ENCODE data around the gene TYK2. TPM values are rescaled to one million over a fixed set of nuclear protein-coding genes. Genes with fewer than 3 reads are reported as not detected.

The TYK2 gene
- total RNA-seq: 76.1 and 76.9 TPM in 2 replicates

GRCh38 chr19:10380313-10381102, at the start of gene TYK2:
TYK2 (minus strand) TSS chr19:10380572; CDS start chr19:10378406, 2,166 bp downstream.

GRCh38 chr19:10420444-10421239, 40.3 kb upstream of the TYK2 start, which contains the start of gene PDE4A:
PDE4A (plus strand) TSS chr19:10420538; CDS start chr19:10420765, 227 bp downstream.

GRCh38 chr19:10403137-10404021, 23.0 kb upstream of the TYK2 start, which contains the start of gene CDC37:
CDC37 (minus strand) TSS chr19:10403542; CDS start chr19:10403479, 63 bp downstream.

GRCh38 chr19:10339380-10339960, 40.9 kb downstream of the TYK2 start, which contains the start of gene ICAM3:
ICAM3 (minus strand) TSS chr19:10339624; CDS start chr19:10339614, 10 bp downstream.

GRCh38 chr19:10332965-10333757, 47.2 kb downstream of the TYK2 start, which contains the start of gene RAVER1:
RAVER1 (minus strand) TSS chr19:10333529; CDS start chr19:10333507, 22 bp downstream.

GRCh38 chr19:10315335-10316214, 64.8 kb downstream of the TYK2 start, which contains the start of gene FDX2:
FDX2 (minus strand) TSS chr19:10316015; CDS start chr19:10315996, 19 bp downstream.

GRCh38 chr19:10309423-10309822, 70.9 kb downstream of the TYK2 start, which contains the start of gene ZGLP1:
ZGLP1 (minus strand) TSS chr19:10309815.

Small RNA genes within 50 kb of the gene (small RNA-seq; reads per million reads assigned to genes)
- gene AC011511.1: not detected
- not detected for gene AC011511.4

Other genes starting within 250 kb of the TYK2 start
- gene DNMT1, start 185.6 kb downstream of the TYK2 start, total RNA-seq: 107 and 119 TPM in 2 replicates
- gene S1PR2, start 149.2 kb downstream of the TYK2 start, total RNA-seq: 0.53 and 0.65 TPM in 2 replicates
- gene MRPL4, start 128.4 kb downstream of the TYK2 start, total RNA-seq: 48.1 and 61.8 TPM in 2 replicates
- 8.5 and 16.2 TPM in 2 replicates for gene ICAM1, start 109.5 kb downstream of the TYK2 start, total RNA-seq
- gene ICAM4, start 93.6 kb downstream of the TYK2 start, total RNA-seq: 0.29 and 0.40 TPM in 2 replicates
- 0.29 TPM in 1 of 2 replicates, not detected in the other for gene ICAM5, start 90.6 kb downstream of the TYK2 start, total RNA-seq
- 0.27 and 0.79 TPM in 2 replicates for gene ZGLP1, start 70.8 kb downstream of the TYK2 start, total RNA-seq
- 14.3 and 18.0 TPM in 2 replicates for gene FDX2, start 64.6 kb downstream of the TYK2 start, total RNA-seq
- 13.8 and 21.3 TPM in 2 replicates for gene RAVER1, start 47.0 kb downstream of the TYK2 start, total RNA-seq
- gene ICAM3, start 40.9 kb downstream of the TYK2 start, total RNA-seq: 5.1 and 7.8 TPM in 2 replicates
- gene CDC37, start 23.0 kb upstream of the TYK2 start, total RNA-seq: 237 and 265 TPM in 2 replicates
- 3.9 and 5.7 TPM in 2 replicates for gene PDE4A, start 40.0 kb upstream of the TYK2 start, total RNA-seq
- 59.3 and 65.0 TPM in 2 replicates for gene KEAP1, start 122.8 kb upstream of the TYK2 start, total RNA-seq
- not detected in 2 replicates for gene S1PR5, start 136.9 kb upstream of the TYK2 start, total RNA-seq
- gene ATG4D, start 163.3 kb upstream of the TYK2 start, total RNA-seq: 10.3 and 10.8 TPM in 2 replicates
- 9.2 and 9.3 TPM in 2 replicates for gene KRI1, start 185.4 kb upstream of the TYK2 start, total RNA-seq
- 1.6 and 2.4 TPM in 2 replicates for gene CDKN2D, start 188.4 kb upstream of the TYK2 start, total RNA-seq
- gene AP1M2, start 206.7 kb upstream of the TYK2 start, total RNA-seq: not detected in 2 replicates
- gene SLC44A2, start 245.0 kb upstream of the TYK2 start, total RNA-seq: 44.8 and 78.0 TPM in 2 replicates

Measured in thoracic aorta endothelial cell (primary cell).